Activated gamma-delta T cell treated with Interleukin-2 at 50 U/mL for 16 hours (primary cell): ENCODE results near the gene CCDC146.
"Not testable (repeated sequence)": the region's sequence is repeated elsewhere in the genome, so short reads cannot be mapped to it uniquely, and the experiment has no call there.

ENCODE experiments used
- DNase-seq: peaks from one replicate; pipeline ENCODE4 v3.0.0-alpha.2; 2020

The CCDC146 gene

DNA sequence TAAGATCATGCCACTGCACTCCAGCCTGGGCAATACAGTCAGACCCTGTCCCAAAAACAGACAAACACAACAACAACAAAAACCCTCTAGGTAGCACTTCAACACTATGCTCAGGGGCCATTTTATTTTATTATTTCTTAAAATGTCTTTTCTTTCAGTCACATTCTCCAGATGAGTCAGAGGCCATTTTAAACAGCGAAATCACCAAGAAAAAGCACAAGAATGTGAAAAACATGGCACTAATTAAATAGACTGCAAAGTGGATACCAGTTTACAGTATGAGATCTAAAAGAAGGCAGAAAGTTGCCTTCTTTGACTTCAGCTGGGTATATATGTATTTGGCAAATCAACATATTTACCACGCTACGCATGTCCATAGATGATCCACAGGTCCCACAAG is 83.3 kb downstream of the CCDC146 start:
- no peak for DNase-seq

DNA sequence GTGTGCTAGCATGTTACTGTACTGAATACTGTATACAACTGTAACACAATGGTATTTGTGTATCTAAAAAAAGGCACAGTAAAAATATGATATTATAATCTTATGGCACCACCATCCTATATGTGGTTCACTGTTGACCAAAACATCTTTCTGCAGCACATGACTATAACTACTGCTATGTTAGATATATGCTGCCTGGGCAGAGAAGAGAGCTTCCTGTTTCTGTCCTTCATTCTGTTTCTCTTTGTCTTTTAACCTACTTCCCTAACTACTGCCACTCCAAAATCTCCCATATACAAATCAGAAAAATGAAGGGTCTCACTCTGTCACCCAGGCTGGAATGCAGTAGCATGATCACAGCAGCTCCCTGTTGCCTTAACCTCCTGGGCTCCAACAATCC is 86.0 kb downstream of the CCDC146 start:
- DNase-seq: no peak

GRCh38 chr7:77209479-77210139 is 87.2 kb downstream of the CCDC146 start:
- no peak for DNase-seq

GRCh38 chr7:77216181-77216845 is 93.9 kb downstream of the CCDC146 start:
- DNase-seq: no peak

DNA sequence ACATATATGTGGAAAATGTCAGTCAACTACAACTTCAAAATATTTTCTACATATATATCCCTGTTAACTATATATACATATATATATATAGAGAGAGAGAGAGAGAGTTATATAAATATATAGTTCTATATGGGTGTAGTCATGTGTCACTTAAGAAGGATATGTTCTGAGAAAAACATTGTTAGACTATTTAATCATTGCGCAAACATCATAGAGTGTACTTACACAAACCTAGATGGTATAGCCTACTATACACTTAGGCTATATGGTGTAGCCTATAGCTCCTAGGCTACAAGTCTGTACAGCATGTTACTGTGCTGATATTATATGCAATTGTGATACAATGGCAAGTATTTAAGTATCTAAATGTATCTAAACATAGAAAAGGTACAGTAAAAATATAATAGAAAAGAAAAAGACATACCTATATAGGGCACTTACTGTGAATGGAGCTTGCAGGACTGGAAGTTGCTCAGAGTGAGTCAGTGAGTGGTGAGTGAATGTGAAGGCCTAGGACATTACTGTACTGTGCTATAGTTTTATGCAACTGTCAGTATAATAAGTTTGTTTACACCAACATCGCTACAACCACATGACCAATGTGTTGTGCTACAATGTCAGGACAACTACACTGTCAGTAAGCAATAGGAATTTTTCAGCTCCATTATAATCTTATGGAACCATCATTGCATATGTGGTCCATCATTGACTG is 95.2 kb downstream of the CCDC146 start:
- DNase-seq: no peak

- DNase-seq: not testable (repeated sequence)
These were observed 97.4 kb downstream of the CCDC146 start for GRCh38 chr7:77219701-77220331.

DNA sequence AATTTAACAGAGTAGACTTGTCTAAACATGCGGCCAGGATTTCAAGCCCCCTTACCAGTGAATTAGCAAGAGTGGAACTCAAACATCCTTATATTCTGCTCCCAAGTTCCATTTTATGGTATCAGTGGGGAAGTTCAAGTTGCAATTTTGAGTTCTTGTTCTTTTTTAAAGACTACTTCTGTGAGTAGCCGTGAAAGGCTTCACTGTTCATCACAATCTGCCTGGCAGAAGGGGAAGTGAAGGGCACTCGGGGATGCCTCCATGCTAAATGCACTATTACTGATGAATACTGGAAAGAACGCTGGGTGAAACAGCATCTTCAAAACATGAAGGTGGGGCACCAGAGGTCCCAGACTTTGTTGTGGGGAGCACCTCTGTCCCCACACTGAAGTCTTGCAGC is 99.7 kb downstream of the CCDC146 start:
- DNase-seq: no peak

GRCh38 chr7:77222819-77223218 is 100.4 kb downstream of the CCDC146 start:
- no peak for DNase-seq

- no peak for DNase-seq
These were observed 100.8 kb downstream of the CCDC146 start for GRCh38 chr7:77223261-77223660.

GRCh38 chr7:77226357-77226839 is 104.0 kb downstream of the CCDC146 start:
- no peak for DNase-seq

GRCh38 chr7:77228795-77229194 is 106.4 kb downstream of the CCDC146 start:
- not testable (repeated sequence) for DNase-seq

DNA sequence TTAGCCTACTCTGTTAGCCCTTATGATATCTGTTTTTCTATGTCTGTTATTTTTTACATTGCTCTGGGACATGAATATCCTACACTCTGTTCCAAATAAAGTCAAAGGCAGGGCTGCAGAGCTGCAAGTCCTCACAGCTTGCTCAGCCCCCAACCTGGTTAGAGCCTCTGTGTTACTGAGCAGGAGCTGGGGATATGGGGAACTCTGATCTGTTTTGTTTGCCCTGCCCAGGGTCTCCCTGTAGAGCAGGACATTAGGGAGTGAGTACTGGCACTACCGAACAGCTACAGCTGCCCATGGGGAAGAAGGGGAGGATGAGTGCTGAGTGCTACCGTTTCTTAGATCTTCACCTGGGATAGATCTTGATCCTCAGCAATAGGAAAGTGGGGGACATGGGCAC is 110.1 kb downstream of the CCDC146 start:
- no peak for DNase-seq

DNA sequence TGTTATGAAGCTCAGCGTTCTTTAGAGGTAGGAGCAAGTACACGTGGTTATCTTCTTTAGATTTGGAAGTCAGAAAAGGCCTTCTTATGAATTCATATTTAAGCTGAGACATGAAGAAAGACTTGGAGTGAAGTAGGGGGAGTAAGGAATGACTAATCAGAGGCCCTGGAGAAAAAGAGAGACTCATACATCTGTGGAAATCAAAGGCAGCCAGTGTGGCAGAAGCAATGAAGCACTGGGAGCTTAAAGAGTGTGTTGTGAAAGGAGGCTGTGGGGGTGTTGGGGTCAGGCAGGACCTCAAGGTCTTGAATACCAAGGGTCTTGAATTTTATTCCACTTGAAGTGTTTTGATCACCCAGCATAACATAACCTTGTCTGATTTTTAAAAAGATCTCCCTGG is 112.9 kb downstream of the CCDC146 start:
- DNase-seq: no peak

- DNase-seq: no peak
These were observed 116.3 kb downstream of the CCDC146 start for GRCh38 chr7:77238703-77239136.

GRCh38 chr7:77239471-77239870 is 117.1 kb downstream of the CCDC146 start:
- DNase-seq: no peak

DNA sequence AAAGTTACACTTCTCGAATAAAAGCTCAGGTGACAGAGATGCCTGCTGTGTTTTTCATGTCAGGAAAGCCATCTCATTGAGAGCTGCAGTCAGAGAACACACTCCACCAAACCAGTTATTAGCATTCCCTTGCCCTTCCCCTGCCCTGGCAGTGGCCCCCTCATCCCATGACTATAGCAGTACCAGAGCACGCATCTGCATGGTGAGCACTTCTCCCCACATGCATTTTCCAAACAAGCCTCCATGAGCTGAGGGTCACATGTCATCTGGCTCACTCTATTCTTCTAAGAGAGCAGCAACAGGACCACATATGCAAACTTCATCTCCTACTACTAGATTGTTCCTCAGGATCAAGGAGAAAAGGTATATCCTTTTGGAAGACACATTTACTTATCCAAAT is 119.7 kb downstream of the CCDC146 start:
- no peak for DNase-seq

DNA sequence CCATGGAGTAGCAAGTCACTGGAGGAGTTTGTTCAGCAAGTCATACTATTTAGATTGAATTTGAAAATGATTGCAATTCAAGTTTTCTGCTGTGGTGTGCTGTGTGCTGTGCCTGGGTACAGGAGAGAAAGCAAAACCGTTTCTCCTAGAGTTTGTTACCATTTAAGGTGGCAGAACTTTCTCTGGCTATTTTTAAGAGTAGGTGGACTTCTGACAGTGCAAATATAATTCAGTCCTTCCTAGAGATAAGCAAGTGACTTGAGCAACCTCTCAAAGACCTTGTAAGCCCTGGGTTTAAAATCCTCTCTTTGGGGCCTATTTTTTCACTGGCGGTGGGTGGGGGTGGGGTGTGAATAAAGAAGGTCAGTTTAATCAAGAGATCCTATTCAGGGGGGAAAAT is 120.1 kb downstream of the CCDC146 start:
- no peak for DNase-seq

GRCh38 chr7:77244222-77244934 is 122.0 kb downstream of the CCDC146 start:
- no peak for DNase-seq

- DNase-seq: no peak
These were observed 122.8 kb downstream of the CCDC146 start for GRCh38 chr7:77245015-77245755.

- DNase-seq: no peak
These were observed 123.7 kb downstream of the CCDC146 start for GRCh38 chr7:77246026-77246640.

- peak; percentile 86 for DNase-seq
These were observed 124.9 kb downstream of the CCDC146 start for GRCh38 chr7:77247206-77247850.
